HL-60 (cell line): Measurements from ENCODE around the gene LTBP3.

Experiments used
- DNase-seq, 2 experiments: peaks; one replicate each; pipeline ENCODE4 v3.0.0-alpha.2; 2010 to 2020; ENCODE audit warnings: low read depth in 1 of 2, low spot score in 1 of 2
- H3K27ac ChIP-seq: fragments of 250-450 bp; sonication (Bioruptor Pico); replicated peaks from 2 replicates; pipeline ENCODE4 v1.5.1; 2020; ENCODE audit warnings: mild to moderate bottlenecking, moderate library complexity
- H3K27me3 ChIP-seq: fragments of 250-450 bp; sonication (Bioruptor Pico); 2 replicates; pipeline ENCODE4 v1.5.1; 2021; ENCODE audit warnings: mild to moderate bottlenecking, moderate library complexity; ENCODE audit not compliant: insufficient read depth, poor library complexity, severe bottlenecking
- H3K4me3 ChIP-seq: replicated peaks from 2 replicates; pipeline ENCODE4 v1.5.1; 2011; ENCODE audit warnings: mild to moderate bottlenecking, control low read depth, low read length; ENCODE audit not compliant: insufficient read depth
- GABPA ChIP-seq: IDR thresholded peaks from 2 replicates; pipeline ENCODE4 v1.6.1; 2012; ENCODE audit warnings: low read depth
- POLR2AphosphoS5 ChIP-seq: IDR thresholded peaks from 2 replicates; pipeline ENCODE4 v1.6.1; 2012; ENCODE audit warnings: low read depth
- SPI1 ChIP-seq: IDR thresholded peaks from 2 replicates; pipeline ENCODE4 v1.6.1; 2012; ENCODE audit warnings: low read depth, mild to moderate bottlenecking, borderline replicate concordance
- TF ChIP-seq, protein P1 (sequence below): IDR thresholded peaks from 2 replicates; pipeline ENCODE4 v1.6.1; 2012; ENCODE audit warnings: low read depth; ENCODE audit not compliant: insufficient replicate concordance
- TF ChIP-seq, protein P2 (sequence below): IDR thresholded peaks from one replicate; pipeline ENCODE4 v1.5.1; 2011; ENCODE audit warnings: low read length, control low read depth, inconsistent platforms; ENCODE audit not compliant: insufficient read depth

The LTBP3 gene

DNA sequence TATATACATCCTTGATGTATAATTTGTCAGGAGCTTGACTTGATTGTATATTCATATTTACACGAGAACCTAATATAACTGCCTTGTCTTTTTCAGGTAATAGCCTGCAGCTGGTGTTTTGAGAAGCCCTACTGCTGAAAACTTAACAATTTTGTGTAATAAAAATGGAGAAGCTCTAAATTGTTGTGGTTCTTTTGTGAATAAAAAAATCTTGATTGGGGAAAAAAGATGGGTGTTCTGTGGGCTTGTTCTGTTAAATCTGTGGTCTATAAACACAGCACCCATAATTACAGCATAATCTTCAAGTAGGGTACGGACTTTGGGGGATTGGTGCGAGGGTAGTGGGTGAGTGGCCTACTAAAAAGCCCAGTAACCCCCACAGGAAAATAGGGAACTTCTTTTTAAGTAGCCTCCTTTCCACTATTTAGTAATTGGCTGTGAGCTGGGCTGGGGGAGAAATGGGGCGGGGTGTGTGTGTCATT, 51.8 kb downstream of the LTBP3 start:
- peak in 1 of 2 experiments; percentile 44 for DNase-seq
- Histone ChIP-seq H3K27me3 (no peaks in the 10 kb centered on the region), H3K27ac (peak overlapping the region; percentile 100), H3K4me3 (no peak overlapping the region)
- TF ChIP-seq, protein P1, sequence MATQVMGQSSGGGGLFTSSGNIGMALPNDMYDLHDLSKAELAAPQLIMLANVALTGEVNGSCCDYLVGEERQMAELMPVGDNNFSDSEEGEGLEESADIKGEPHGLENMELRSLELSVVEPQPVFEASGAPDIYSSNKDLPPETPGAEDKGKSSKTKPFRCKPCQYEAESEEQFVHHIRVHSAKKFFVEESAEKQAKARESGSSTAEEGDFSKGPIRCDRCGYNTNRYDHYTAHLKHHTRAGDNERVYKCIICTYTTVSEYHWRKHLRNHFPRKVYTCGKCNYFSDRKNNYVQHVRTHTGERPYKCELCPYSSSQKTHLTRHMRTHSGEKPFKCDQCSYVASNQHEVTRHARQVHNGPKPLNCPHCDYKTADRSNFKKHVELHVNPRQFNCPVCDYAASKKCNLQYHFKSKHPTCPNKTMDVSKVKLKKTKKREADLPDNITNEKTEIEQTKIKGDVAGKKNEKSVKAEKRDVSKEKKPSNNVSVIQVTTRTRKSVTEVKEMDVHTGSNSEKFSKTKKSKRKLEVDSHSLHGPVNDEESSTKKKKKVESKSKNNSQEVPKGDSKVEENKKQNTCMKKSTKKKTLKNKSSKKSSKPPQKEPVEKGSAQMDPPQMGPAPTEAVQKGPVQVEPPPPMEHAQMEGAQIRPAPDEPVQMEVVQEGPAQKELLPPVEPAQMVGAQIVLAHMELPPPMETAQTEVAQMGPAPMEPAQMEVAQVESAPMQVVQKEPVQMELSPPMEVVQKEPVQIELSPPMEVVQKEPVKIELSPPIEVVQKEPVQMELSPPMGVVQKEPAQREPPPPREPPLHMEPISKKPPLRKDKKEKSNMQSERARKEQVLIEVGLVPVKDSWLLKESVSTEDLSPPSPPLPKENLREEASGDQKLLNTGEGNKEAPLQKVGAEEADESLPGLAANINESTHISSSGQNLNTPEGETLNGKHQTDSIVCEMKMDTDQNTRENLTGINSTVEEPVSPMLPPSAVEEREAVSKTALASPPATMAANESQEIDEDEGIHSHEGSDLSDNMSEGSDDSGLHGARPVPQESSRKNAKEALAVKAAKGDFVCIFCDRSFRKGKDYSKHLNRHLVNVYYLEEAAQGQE, result no peak
- TF ChIP-seq, protein P2, sequence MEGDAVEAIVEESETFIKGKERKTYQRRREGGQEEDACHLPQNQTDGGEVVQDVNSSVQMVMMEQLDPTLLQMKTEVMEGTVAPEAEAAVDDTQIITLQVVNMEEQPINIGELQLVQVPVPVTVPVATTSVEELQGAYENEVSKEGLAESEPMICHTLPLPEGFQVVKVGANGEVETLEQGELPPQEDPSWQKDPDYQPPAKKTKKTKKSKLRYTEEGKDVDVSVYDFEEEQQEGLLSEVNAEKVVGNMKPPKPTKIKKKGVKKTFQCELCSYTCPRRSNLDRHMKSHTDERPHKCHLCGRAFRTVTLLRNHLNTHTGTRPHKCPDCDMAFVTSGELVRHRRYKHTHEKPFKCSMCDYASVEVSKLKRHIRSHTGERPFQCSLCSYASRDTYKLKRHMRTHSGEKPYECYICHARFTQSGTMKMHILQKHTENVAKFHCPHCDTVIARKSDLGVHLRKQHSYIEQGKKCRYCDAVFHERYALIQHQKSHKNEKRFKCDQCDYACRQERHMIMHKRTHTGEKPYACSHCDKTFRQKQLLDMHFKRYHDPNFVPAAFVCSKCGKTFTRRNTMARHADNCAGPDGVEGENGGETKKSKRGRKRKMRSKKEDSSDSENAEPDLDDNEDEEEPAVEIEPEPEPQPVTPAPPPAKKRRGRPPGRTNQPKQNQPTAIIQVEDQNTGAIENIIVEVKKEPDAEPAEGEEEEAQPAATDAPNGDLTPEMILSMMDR, result no peak
- TF ChIP-seq POLR2AphosphoS5, result no peak
- TF ChIP-seq GABPA, result no peak
- TF ChIP-seq SPI1, result no peak

GRCh38 chr11:65505466-65506289, 52.5 kb downstream of the LTBP3 start:
- Histone ChIP-seq H3K4me3 (peak overlapping the region; percentile 82; the same call in 1 of the 2 replicates), H3K27me3 (no peaks in the 10 kb centered on the region), H3K27ac (peak overlapping the region; percentile 100)
- peak in 1 of 2 experiments; percentile 38 for DNase-seq
- peak; percentile 87 for TF ChIP-seq POLR2AphosphoS5
- TF ChIP-seq, protein P1, result no peak

DNA sequence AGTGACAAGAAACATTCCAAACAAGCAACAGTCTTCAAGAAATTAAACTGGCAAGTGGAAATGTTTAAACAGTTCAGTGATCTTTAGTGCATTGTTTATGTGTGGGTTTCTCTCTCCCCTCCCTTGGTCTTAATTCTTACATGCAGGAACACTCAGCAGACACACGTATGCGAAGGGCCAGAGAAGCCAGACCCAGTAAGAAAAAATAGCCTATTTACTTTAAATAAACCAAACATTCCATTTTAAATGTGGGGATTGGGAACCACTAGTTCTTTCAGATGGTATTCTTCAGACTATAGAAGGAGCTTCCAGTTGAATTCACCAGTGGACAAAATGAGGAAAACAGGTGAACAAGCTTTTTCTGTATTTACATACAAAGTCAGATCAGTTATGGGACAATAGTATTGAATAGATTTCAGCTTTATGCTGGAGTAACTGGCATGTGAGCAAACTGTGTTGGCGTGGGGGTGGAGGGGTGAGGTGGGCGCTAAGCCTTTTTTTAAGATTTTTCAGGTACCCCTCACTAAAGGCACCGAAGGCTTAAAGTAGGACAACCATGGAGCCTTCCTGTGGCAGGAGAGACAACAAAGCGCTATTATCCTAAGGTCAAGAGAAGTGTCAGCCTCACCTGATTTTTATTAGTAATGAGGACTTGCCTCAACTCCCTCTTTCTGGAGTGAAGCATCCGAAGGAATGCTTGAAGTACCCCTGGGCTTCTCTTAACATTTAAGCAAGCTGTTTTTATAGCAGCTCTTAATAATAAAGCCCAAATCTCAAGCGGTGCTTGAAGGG, 53.3 kb downstream of the LTBP3 start:
- Histone ChIP-seq H3K4me3 (peak overlapping the region; percentile 82), H3K27me3 (no peaks in the 10 kb centered on the region), H3K27ac (peak overlapping the region; percentile 100)
- peak in 1 of 2 experiments; percentile 46 for DNase-seq
- TF ChIP-seq GABPA (no peak), POLR2AphosphoS5 (no peak; the same call in none of the 2 replicates), SPI1 (no peak)
- TF ChIP-seq, protein P2, result no peak
- TF ChIP-seq, protein P1, result no peak
